NCI-H748 (cell line): ENCODE measurements around the gene RSAD1.
"Not testable (repeated sequence)": the region's sequence is repeated elsewhere in the genome, so short reads cannot be mapped to it uniquely, and the experiment has no call there.

Source experiments
- DNase-seq: peaks from one replicate; lab custom pipeline; 2025; ENCODE audit not compliant: unreplicated experiment; lab: John Stamatoyannopoulos, UW

Gene RSAD1

DNA sequence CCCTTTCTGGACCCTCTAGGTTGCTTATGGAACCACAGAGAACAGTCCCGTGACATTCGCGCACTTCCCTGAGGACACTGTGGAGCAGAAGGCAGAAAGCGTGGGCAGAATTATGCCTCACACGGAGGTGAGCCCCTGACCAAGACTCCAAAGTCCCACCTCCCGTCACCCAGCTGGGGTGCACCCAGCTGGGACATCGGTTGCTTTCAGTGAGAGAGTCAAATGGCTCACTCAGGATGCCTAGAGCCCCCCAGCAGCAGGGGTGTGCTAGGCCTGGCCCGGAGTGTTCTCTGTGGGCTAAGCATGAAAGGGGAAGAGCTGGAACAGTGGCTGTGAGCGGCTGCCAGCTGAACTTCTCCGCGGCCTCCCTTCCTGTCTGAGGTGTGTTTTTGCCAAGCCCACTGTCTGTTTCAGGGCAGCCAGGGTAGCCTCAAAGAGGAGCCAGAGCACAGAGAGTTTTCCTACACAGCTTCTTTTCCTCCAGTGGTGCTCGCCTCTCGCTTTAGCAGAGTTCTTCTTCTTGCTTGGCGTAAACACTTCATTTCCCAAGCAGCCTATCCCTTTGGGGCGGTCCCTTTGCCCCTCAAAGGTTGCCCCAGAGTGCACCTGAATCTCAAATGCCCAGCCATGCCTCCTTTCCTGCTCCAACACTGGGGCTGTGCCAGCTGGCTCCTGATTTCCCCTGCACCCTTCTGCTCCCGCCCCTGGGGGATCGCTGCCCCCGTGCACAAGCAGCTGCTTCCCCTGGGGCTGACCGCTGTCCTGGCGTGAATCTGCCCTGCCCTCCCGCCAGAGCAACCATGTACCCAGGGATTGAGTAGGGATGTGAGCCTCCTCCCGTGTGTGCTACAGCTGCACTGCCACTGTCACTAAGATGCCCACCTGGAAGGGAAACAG, 7.4 kb upstream of the RSAD1 start:
- no peak for DNase-seq

- no peak for DNase-seq
These were observed 6.4 kb upstream of the RSAD1 start for GRCh38 chr17:50472286-50472685.

- not testable (repeated sequence) for DNase-seq
These were observed 5.9 kb upstream of the RSAD1 start for GRCh38 chr17:50472761-50473161.

- no peak for DNase-seq
These were observed 4.8 kb upstream of the RSAD1 start for GRCh38 chr17:50473901-50474300.

DNA sequence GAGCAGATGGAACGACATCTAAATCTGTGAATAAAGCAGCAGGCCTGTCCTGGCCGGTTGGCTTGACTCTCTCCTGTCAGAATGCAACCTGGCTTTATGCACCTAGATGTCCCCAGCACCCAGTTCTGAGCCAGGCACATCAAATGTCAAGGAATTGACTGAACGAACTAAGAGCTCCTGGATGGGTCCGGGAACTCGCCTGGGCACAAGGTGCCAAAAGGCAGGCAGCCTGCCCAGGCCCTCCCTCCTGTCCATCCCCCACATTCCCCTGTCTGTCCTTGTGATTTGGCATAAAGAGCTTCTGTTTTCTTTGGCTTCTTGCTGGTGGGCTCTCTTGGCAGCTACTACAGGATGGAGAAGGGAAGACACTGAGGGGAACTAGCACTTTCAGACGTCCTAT, 4.1 kb upstream of the RSAD1 start:
- DNase-seq: no peak

- DNase-seq: no peak
These were observed 3.3 kb upstream of the RSAD1 start for GRCh38 chr17:50475362-50475761.

DNA sequence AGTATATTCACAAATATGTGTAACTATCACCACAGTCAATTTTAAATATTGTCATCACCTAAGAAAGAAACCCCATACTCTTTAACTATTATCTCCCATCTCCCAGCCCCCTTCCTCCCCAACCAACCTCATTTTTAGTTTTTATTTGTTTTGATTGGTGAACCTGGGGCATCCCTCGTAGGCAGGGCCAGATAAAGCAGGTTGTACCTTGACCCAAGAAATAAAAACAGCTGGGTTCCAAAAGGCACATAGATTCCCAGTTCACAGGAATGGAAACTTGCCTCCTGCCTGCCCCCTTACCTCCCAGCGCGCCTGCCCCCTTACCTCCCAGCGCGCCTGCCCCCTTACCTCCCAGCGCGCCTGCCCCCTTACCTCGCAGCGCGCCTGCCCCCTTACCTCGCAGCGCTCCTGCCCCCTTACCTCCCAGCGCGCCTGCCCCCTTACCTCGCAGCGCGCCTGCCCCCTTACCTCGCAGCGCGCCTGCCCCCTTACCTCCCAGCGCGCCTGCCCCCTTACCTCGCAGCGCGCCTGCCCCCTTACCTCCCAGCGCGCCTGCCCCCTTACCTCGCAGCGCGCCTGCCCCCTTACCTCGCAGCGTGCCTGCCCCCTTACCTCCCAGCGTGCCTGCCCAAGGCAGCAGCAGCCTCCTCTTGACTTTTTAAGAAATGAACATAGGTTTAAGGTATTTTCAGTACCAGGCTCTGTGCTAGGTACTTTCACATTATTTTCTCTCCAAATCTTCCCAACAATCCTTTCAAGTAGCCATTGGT, 2.7 kb upstream of the RSAD1 start:
- DNase-seq: not testable (repeated sequence)

DNA sequence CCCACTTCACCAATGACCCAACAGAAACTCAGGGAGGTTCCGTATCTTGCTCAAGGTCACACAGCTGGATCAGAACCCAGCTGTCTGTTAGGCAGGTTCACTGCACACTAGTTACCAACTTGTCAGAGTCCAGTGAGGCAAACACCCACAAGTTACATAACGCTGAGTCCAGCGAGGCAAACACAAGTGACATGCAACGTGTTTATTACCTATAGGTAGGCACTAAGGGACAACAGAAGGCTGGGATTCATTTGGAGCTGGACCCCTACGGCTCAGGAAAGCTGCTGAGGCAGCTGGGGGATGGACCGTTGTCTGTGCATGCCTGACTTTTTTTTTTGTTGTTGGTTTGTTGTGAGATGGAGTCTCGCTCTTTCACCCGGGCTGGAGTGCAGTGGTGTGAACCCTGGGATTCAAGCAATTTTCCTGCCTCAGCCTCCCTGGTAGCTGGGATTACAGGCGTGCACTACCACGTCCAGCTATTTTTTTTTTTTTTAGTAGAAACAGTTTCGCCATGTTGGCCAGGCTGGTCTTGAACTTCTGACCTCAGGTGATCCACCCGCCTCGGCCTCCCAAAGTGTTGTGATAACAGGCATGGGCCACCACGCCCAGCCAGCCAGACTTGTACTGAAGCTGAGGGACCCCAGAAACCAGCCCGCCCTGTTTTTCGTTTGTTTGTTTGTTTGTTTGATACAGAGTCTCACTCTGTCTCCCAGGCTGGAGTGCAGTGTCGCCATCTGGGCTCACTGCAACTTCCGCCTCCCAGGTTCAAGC, 1.9 kb upstream of the RSAD1 start:
- no peak for DNase-seq

DNA sequence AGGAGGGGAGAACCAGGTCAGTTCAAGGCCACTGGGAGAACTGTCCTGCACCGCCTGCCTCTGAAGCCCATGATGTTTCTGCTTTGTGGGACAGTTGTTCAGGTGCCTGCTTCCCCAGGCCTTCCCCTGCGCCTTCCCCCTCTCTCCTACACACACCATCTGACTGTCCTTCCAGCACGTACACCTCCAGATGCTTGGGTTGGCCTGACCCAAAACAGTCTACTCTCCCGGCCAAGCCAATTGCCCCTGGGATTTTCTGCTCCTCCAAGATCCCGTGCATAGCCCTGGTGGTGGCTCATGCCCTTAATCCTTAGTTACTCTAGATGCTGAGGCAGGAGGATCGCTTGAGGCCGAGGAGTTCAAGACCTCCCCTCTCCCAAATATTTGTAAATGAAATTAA, 684 bp upstream of the RSAD1 start:
- DNase-seq: no peak

- peak; percentile 82 for DNase-seq
These were observed 972 bp downstream of the RSAD1 start for GRCh38 chr17:50479522-50480141.

GRCh38 chr17:50480142-50480764, 1.6 kb downstream of the RSAD1 start:
- DNase-seq: no peak

- DNase-seq: no peak
These were observed 2.3 kb downstream of the RSAD1 start for GRCh38 chr17:50480854-50481490.

- no peak for DNase-seq
These were observed 3.0 kb downstream of the RSAD1 start for GRCh38 chr17:50481648-50482047.

DNA sequence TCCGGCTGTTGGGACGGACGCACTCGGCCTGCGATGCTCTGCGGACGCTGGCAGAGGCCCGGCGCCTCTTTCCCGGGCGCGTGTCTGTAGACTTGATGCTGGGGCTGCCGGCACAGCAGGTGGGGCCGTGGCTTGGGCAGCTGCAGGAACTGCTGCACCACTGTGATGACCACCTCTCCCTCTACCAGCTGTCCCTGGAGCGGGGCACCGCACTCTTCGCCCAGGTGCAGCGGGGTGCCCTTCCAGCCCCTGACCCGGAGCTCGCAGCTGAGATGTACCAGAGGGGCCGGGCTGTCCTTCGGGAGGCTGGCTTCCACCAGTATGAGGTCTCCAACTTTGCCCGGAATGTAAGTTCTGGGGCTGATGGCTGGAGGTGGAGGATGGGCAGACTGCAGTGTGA, 3.5 kb downstream of the RSAD1 start:
- no peak for DNase-seq

DNA sequence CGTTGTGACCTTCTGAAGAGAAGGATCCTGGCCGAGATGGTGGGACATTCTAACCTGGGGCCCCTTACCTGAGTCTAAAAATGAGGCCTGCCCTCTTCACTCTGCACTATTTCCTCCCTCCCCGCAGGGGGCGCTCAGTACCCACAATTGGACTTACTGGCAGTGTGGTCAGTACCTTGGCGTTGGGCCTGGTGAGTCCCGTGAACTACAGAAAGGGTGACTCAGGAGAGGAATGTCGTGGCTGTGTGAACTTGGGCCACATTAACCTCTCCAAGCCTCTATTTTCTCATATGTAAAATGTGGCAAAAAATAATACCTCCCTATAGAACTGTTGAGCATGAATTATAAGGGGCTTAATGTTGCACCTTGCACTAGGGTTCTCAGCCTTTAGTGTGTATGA, 3.9 kb downstream of the RSAD1 start:
- peak; percentile 65 for DNase-seq

- DNase-seq: no peak
These were observed 4.6 kb downstream of the RSAD1 start for GRCh38 chr17:50483266-50483665.

DNA sequence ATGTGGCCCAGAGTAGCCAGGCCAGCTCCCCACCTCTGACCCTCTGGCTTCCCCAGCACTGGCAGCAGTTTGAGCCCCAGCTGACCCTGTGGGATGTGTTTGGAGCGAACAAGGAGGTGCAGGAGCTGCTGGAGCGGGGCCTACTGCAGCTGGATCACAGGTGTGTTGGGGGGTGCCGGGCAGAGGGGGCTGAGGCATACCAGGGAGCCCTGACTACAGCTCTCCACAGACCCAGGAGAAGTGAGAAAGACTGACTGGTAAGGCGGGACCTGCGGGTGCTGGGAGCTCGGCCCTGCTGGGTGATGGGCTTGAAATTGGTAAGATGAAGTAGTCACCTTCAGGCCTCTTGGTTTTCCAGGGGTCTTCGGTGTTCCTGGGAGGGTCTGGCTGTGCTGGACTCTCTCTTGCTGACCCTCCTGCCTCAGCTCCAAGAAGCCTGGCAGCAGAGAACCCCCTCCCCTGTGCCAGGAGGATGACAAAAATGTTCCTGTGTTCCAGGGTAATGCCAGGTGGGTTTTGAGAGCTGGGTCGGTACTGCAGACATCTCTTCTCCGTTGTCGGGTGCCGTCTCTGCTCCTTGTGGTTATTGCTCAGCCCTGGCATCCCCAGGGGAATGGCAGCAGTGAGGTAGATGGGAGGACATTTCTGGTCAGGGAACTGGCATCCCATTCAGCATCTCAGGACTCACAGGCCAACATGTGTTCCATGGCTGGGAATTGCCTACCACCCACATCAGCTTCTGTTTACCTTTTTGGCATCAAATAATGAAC, 5.9 kb downstream of the RSAD1 start:
- DNase-seq: no peak

GRCh38 chr17:50487213-50488096, 8.8 kb downstream of the RSAD1 start:
- no peak for DNase-seq
